H1 (cell line): Measurements from ENCODE around the gene LCN2. TPM values are rescaled to one million over a fixed set of nuclear protein-coding genes. Genes with fewer than 3 reads are reported as not detected.

Source experiments
- CTCF ChIA-PET: fragments of 300-600 bp; sonication (Branson Sonifier 250); formaldehyde crosslinking; loops from one replicate; lab custom pipeline; 2021; ENCODE audit not compliant: partially characterized antibody; lab: Charles Lee
- POLR2A ChIA-PET: fragments of 300-600 bp; sonication (Branson Sonifier 250); formaldehyde crosslinking; loops from one replicate; lab custom pipeline; 2021; ENCODE audit warnings: inconsistent platforms; ENCODE audit not compliant: partially characterized antibody; lab: Charles Lee
- DNase-seq, 2 experiments: peaks; one replicate each; pipeline versions ENCODE4 v3.0.0 to v3.0.0-alpha.2; 2010 to 2022; ENCODE audit warnings: low spot score in 2 of 2, low read depth in 1 of 2, mixed read lengths in 1 of 2
- FAIRE-seq: peaks from 2 replicates; lab custom pipeline; 2011; peaks lifted over from hg19 to GRCh38; lab: Jason Lieb, UNC
- H2AFZ ChIP-seq: 2 replicates; pipeline ENCODE4 v1.8.1; 2012; ENCODE audit warnings: low read length, inconsistent platforms
- H2AK5ac ChIP-seq: 2 replicates; pipeline ENCODE4 v1.6.1; 2013; ENCODE audit warnings: low read depth, low read length
- H2BK120ac ChIP-seq: replicated peaks from 2 replicates; pipeline ENCODE3; 2013; ENCODE audit warnings: low read depth, low read length, inconsistent platforms
- H2BK12ac ChIP-seq: 2 replicates; pipeline ENCODE4 v1.6.1; 2013; ENCODE audit warnings: low read depth, low read length
- H2BK15ac ChIP-seq: 2 replicates; pipeline ENCODE4 v1.6.1; 2013; ENCODE audit warnings: low read length
- H2BK20ac ChIP-seq: 2 replicates; pipeline ENCODE4 v1.6.1; 2013; ENCODE audit warnings: low read length
- H2BK5ac ChIP-seq: 2 replicates; pipeline ENCODE4 v1.6.1; 2013; ENCODE audit warnings: low read depth, low read length
- H3K14ac ChIP-seq: 2 replicates; pipeline ENCODE4 v1.6.1; 2013; ENCODE audit warnings: inconsistent platforms; ENCODE audit not compliant: insufficient read length
- H3K18ac ChIP-seq: 2 replicates; pipeline ENCODE4 v1.6.1; 2013; ENCODE audit warnings: low read length; ENCODE audit errors: extremely low read depth
- H3K23ac ChIP-seq: 2 replicates; pipeline ENCODE4 v1.6.1; 2013; ENCODE audit warnings: inconsistent platforms; ENCODE audit not compliant: insufficient read length
- H3K23me2 ChIP-seq: 2 replicates; pipeline ENCODE4 v1.6.1; 2013; ENCODE audit warnings: low read depth, low read length
- H3K27ac ChIP-seq: 2 replicates; pipeline ENCODE4 v1.6.1; 2011; ENCODE audit warnings: low read depth, low read length, inconsistent platforms
- H3K27me3 ChIP-seq, 4 experiments: replicated peaks in 1 of 4; 1 replicate in 1 of 4; 2 replicates in 3 of 4; pipeline versions ENCODE4 v1.6.1 to v1.8.1; 2011 to 2013; ENCODE audit warnings: low read length in 3 of 4, mild to moderate bottlenecking in 3 of 4, inconsistent platforms in 2 of 4, mixed read lengths in 2 of 4, moderate library complexity in 1 of 4; ENCODE audit not compliant: control insufficient read depth in 3 of 4, insufficient read depth in 3 of 4; ENCODE audit errors: extremely low read depth in 1 of 4
- H3K36me3 ChIP-seq, 4 experiments: 2 replicates each; pipeline versions ENCODE4 v1.6.1 to v1.8.1; 2011 to 2013; ENCODE audit warnings: mild to moderate bottlenecking in 4 of 4, low read length in 3 of 4, moderate library complexity in 2 of 4, control low read depth in 1 of 4, inconsistent platforms in 1 of 4; ENCODE audit not compliant: insufficient read depth in 4 of 4, control insufficient read depth in 2 of 4
- H3K4ac ChIP-seq: replicated peaks from 2 replicates; pipeline ENCODE3; 2013; ENCODE audit warnings: low read length, low read depth, mixed read lengths, inconsistent platforms; ENCODE audit not compliant: insufficient read length
- H3K4me1 ChIP-seq, 4 experiments: replicated peaks in 1 of 4; 1 replicate in 1 of 4; 2 replicates in 3 of 4; pipeline versions ENCODE4 v1.6.1 to v1.8.1; 2011 to 2013; ENCODE audit warnings: low read length in 3 of 4, inconsistent platforms in 2 of 4, mixed read lengths in 1 of 4; ENCODE audit not compliant: insufficient read depth in 4 of 4, control insufficient read depth in 3 of 4
- H3K4me2 ChIP-seq, 2 experiments: 2 replicates each; pipeline versions ENCODE4 v1.6.1 to v1.8.1; 2011 to 2013; ENCODE audit warnings: low read depth in 2 of 2, low read length in 2 of 2, control low read depth in 1 of 2, inconsistent platforms in 1 of 2, mild to moderate bottlenecking in 1 of 2; ENCODE audit not compliant: insufficient read depth in 1 of 2
- H3K4me3 ChIP-seq, 4 experiments: fragments of 200-600, 300-600 bp in 1 of 4; sonication (generic), shearing (Covaris generic), sonication (Bioruptor Twin) in 1 of 4; 2 replicates each; pipeline versions ENCODE4 v1.5.1 to v1.8.1; 2011 to 2016; ENCODE audit warnings: low read length in 4 of 4, low read depth in 3 of 4, control low read depth in 2 of 4, inconsistent platforms in 2 of 4, mild to moderate bottlenecking in 2 of 4, mixed read lengths in 1 of 4, moderate library complexity in 1 of 4; ENCODE audit not compliant: insufficient read depth in 2 of 4; ENCODE audit errors: extremely low read depth in 1 of 4
- H3K56ac ChIP-seq: replicated peaks from 2 replicates; pipeline ENCODE3; 2013; ENCODE audit warnings: low read depth, mild to moderate bottlenecking, mixed read lengths, low read length, inconsistent platforms; ENCODE audit not compliant: insufficient read length
- H3K79me1 ChIP-seq: 2 replicates; pipeline ENCODE4 v1.6.1; 2013; ENCODE audit warnings: low read depth, low read length, control low read depth
- H3K79me2 ChIP-seq, 2 experiments: 2 replicates each; pipeline versions ENCODE4 v1.6.1 to v1.8.1; 2012 to 2013; ENCODE audit warnings: low read length in 2 of 2, mild to moderate bottlenecking in 2 of 2, inconsistent platforms in 1 of 2; ENCODE audit not compliant: insufficient read depth in 2 of 2, control insufficient read depth in 1 of 2
- H3K9ac ChIP-seq, 4 experiments: replicated peaks in 1 of 4; 1 replicate in 1 of 4; 2 replicates in 3 of 4; pipeline versions ENCODE4 v1.6.1 to v1.8.1; 2011 to 2013; ENCODE audit warnings: low read depth in 3 of 4, low read length in 3 of 4, control low read depth in 2 of 4, mild to moderate bottlenecking in 2 of 4, moderate library complexity in 2 of 4, inconsistent platforms in 1 of 4; ENCODE audit errors: extremely low read depth in 1 of 4
- H3K9me3 ChIP-seq, 2 experiments: 2 replicates each; pipeline versions ENCODE4 v1.6.1 to v1.8.1; 2012 to 2013; ENCODE audit warnings: mild to moderate bottlenecking in 2 of 2, moderate library complexity in 2 of 2, control low read depth in 1 of 2, inconsistent platforms in 1 of 2, low read depth in 1 of 2, low read length in 1 of 2, mixed read lengths in 1 of 2; ENCODE audit not compliant: insufficient read depth in 2 of 2
- H4K20me1 ChIP-seq, 2 experiments: replicated peaks in 1 of 2; 2 replicates each; pipeline versions ENCODE3 to v1.8.1; 2011 to 2013; ENCODE audit warnings: inconsistent platforms in 2 of 2, low read length in 2 of 2, mild to moderate bottlenecking in 1 of 2; ENCODE audit not compliant: insufficient read depth in 2 of 2, control insufficient read depth in 1 of 2
- H4K5ac ChIP-seq: 2 replicates; pipeline ENCODE4 v1.6.1; 2013; ENCODE audit warnings: low read length, low read depth, mixed read lengths, inconsistent platforms; ENCODE audit not compliant: insufficient read length
- H4K8ac ChIP-seq: 2 replicates; pipeline ENCODE4 v1.8.0; 2013; ENCODE audit warnings: mild to moderate bottlenecking, moderate library complexity, low read length, inconsistent platforms; ENCODE audit not compliant: insufficient read depth; ENCODE audit errors: extremely low read depth
- H4K91ac ChIP-seq: replicated peaks from 2 replicates; pipeline ENCODE3; 2013; ENCODE audit warnings: low read length, mixed read lengths, inconsistent platforms; ENCODE audit not compliant: insufficient read length
- ASH2L ChIP-seq: fragments of 200-600, 300-600 bp; sonication (generic); IDR thresholded peaks from one replicate; pipeline ENCODE4 v1.7.1; 2017; ENCODE audit warnings: low read length
- CTBP2 ChIP-seq: IDR thresholded peaks from 2 replicates; pipeline ENCODE4 v1.7.0; 2011; ENCODE audit warnings: borderline replicate concordance, mild to moderate bottlenecking, moderate library complexity, mixed read lengths, low read length; ENCODE audit not compliant: insufficient read depth, insufficient read length
- GABPA ChIP-seq: IDR thresholded peaks from 2 replicates; pipeline ENCODE4 v1.6.1; 2011; ENCODE audit warnings: mild to moderate bottlenecking, low read length, moderate library complexity, borderline replicate concordance; ENCODE audit not compliant: insufficient read depth
- HDAC2 ChIP-seq, 2 experiments: fragments of 300-600 bp in 1 of 2; sonication (generic) in 1 of 2; IDR thresholded peaks; 2 replicates each; pipeline ENCODE4 v1.6.1; 2011 to 2012; ENCODE audit warnings: low read depth in 2 of 2, low read length in 2 of 2, mild to moderate bottlenecking in 2 of 2, moderate library complexity in 2 of 2, borderline replicate concordance in 1 of 2, inconsistent platforms in 1 of 2
- JUND ChIP-seq: IDR thresholded peaks from 2 replicates; pipeline ENCODE4 v1.6.1; 2011; ENCODE audit warnings: mild to moderate bottlenecking, improper control_type of control experiment, low read length
- RNF2 ChIP-seq: fragments of 200-900, 300-1000 bp; sonication (generic); IDR thresholded peaks from 2 replicates; pipeline ENCODE4 v1.7.1; 2016; ENCODE audit warnings: borderline replicate concordance, low read depth, mild to moderate bottlenecking, antibody characterized with exemption, low read length; ENCODE audit not compliant: poor library complexity, severe bottlenecking; ENCODE audit errors: missing control alignments
- SIN3A ChIP-seq, 2 experiments: IDR thresholded peaks in 1 of 2; conservative IDR thresholded peaks in 1 of 2; 2 replicates each; pipeline ENCODE4 v1.6.1; 2011 to 2012; ENCODE audit warnings: low read length in 2 of 2, improper control_type of control experiment in 1 of 2, low read depth in 1 of 2, mild to moderate bottlenecking in 1 of 2
- SIX5 ChIP-seq: IDR thresholded peaks from 2 replicates; pipeline ENCODE4 v1.6.1; 2011; ENCODE audit warnings: mild to moderate bottlenecking, low read depth, low read length
- YY1 ChIP-seq: IDR thresholded peaks from 2 replicates; pipeline ENCODE4 v1.6.1; 2011; ENCODE audit warnings: low read depth, mild to moderate bottlenecking, low read length
- WGBS, 2 experiments: shearing (Covaris generic) in 1 of 2; methylation state at CpG; one replicate each; pipeline versions ENCODE4 v1.1.6 to v1.1.7; 2013 to 2015; ENCODE audit warnings: low lambda C conversion rate in 2 of 2, mixed read lengths in 2 of 2, inconsistent platforms in 1 of 2, low coverage in 1 of 2, missing lambda C conversion rate in 1 of 2; ENCODE audit not compliant: insufficient replicate concordance in 2 of 2, insufficient coverage in 1 of 2, insufficient read length in 1 of 2; ENCODE audit errors: extremely low coverage in 1 of 2, missing lambda C conversion rate in 1 of 2; 5-methylcytosine and 5-hydroxymethylcytosine counted together
- polyA plus RNA-seq, 7 experiments: library from polyadenylated mRNA; depleted of rRNA in 3 of 7; stranded (reverse) in 5 of 7; unstranded in 2 of 7; fragments of >200 nt in 5 of 7; fragments of 200-250 nt in 2 of 7; gene quantifications; 1 replicate in 5 of 7; 2 replicates in 1 of 7; 4 replicates in 1 of 7; pipeline versions ENCODE4 v1.2.1 to v1.2.3, GENCODE V29; 2011 to 2013; ENCODE audit warnings: missing spikeins in 2 of 7, mixed read lengths in 2 of 7
- total RNA-seq: library from RNA; stranded (reverse); fragmentation: NEBNext Ultra II Directional; extraction: Animal tissue kit (Norgen Biotek cat#: 25700); gene quantifications from 2 replicates; pipeline ENCODE4 v1.2.1, GENCODE V29; 2021

The LCN2 gene
- total and polyA plus RNA-seq, 2 of the 8 experiments (the other 6 are each of a cell fraction or from before 2014, with no cell fraction given): 1.1 to 1.6 TPM

DNA sequence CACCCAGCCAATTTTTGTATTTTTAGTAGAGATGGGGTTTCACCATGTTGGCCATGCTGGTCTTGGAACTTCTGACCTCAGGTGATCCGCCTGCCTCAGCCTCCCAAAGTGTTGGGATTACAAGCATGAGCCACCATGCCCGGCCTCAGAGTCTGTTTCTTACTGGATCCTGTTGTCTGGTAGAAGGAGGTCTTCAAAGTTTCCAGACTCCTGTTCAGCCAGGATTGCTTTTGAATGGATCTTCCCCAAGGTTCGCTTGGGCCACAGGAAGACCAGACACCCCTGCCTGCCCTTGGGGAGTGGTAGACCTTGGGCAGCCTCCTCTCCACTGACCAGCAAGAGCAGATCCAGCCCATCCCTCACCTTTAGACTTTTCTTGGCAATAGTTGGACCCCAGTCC, 7.6 kb upstream of the LCN2 start:
- CTCF ChIA-PET: interaction anchor here (0.6 to 2.7 kb wide), 3 partner anchors 9 to 40 kb away, joined by 3 to 14 read pairs (median 12); no protein-coding TSS in a partner anchor
- Histone ChIP-seq H2BK12ac (no peak overlapping the region), H2AFZ (no peak overlapping the region), H2AK5ac (no peak overlapping the region), H3K4me1 (no peaks in the 10 kb centered on the region), H3K23me2 (no peaks in the 10 kb centered on the region), H3K18ac (no peak overlapping the region), H4K5ac (no peak overlapping the region), H3K79me1 (no peaks in the 10 kb centered on the region), H3K79me2 (no peaks in the 10 kb centered on the region), H3K23ac (no peak overlapping the region), H3K9ac (no peak overlapping the region), H3K36me3 (no peaks in the 10 kb centered on the region), H3K4ac (no peak overlapping the region), H4K8ac (no peak overlapping the region), H4K20me1 (no peaks in the 10 kb centered on the region), H3K4me2 (no peak overlapping the region), H2BK5ac (no peak overlapping the region), H3K14ac (no peak overlapping the region), H2BK120ac (no peak overlapping the region), H3K9me3 (no peaks in the 10 kb centered on the region), H2BK15ac (no peak overlapping the region), H3K56ac (no peak overlapping the region), H2BK20ac (no peak overlapping the region), H3K27ac (no peak overlapping the region)
- 89% methylated on average over 3 of the region's 3 CpGs; no CpG with 5 or more reads in 1 of the 2 experiments for WGBS, 2 experiments
- POLR2A ChIA-PET: interaction anchor here (1.4 to 1.5 kb wide), 2 partner anchors 9 to 21 kb away, joined by 3 read pairs; no protein-coding TSS in a partner anchor
- DNase-seq (no peak), FAIRE-seq (no peak)
- TF ChIP-seq SIN3A (conservative IDR thresholded peaks at IDR 0.05 in 1 of 2, IDR thresholded peaks at IDR 0.05 in 1 of 2; ENCODE audit: low read depth in 1 of 2, low read length in 2 of 2) (no peak), RNF2 (no peak), GABPA (no peak), HDAC2 (IDR thresholded peaks at IDR 0.05; ENCODE audit: borderline replicate concordance in 1 of 2, low read depth in 2 of 2, low read length in 2 of 2) (no peak), JUND (no peak), ASH2L (no peak), YY1 (no peak), CTBP2 (no peak), SIX5 (no peak)
- TF ChIP-seq, all 59 proteins: peak for 0
- Histone ChIP-seq H3K27me3 (no peaks in the 10 kb centered on the region), H3K4me3 (no peak overlapping the region), H4K91ac (no peak overlapping the region)
